ENCODE results near the gene FLYWCH2. TPM values are rescaled to one million over a fixed set of nuclear protein-coding genes. Genes with fewer than 3 reads are reported as not detected.
A peak's percentile ranks its signal among the peaks of the same experiment; 100 is the strongest.

The FLYWCH2 gene
- total RNA-seq, 2 experiments from 2014 or later = 12.7 to 15.2 TPM

DNA sequence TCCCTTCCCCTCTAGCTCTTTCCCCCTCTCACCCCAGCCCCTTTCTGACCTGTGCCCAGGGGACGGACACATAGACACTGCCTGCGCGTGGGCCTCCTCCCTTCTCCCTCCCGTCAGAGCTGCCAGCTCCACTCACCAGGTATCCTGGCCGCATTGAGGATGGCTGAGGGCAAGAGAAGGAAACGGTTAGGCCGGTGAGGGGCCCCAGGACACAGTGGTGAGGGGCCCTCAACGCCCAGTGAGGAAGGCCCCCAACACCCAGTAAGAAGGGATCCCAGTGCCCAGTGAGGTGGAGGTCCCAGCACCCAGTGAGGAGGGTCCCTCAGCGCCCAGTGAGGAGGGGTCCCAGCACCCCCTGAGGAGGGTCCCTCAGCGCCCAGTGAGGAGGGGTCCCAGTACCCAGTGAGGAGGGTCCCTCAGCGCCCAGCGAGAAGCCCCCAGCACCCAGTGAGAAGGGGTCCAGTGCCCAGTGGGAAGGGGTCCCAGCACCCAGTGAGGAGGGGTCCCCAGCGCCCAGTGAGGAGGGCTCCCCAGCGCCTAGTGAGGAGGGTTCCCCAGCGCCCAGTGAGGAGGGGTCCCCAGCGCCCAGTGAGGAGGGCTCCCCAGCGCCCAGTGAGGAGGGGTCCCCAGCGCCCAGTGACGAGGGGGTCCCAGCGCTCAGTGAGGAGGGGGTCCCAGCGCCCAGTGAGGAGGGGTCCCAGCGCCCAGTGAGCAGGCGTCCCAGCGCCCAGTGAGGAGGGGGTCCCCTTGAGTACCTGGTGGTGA is 26.1 kb upstream of the FLYWCH2 start:
- H3K9me3 Mint-ChIP-seq = peaks cover 18% of the 10 kb centered on the region
- H3K27ac Mint-ChIP-seq = no peak overlapping the region
- no peak for DNase-seq
- CTCF ChIA-PET = interaction anchor here (0.6 to 1.0 kb wide), 3 partner anchors 11 to 57 kb away, joined by 3 to 5 read pairs (median 3); no protein-coding TSS in a partner anchor
- H3K36me3 Mint-ChIP-seq (ENCODE audit: low read depth) = peaks cover 2% of the 10 kb centered on the region
- H3K27me3 Mint-ChIP-seq (ENCODE audit: low read depth) = peaks cover 8% of the 10 kb centered on the region
- H3K4me3 Mint-ChIP-seq = no peak overlapping the region
- peaks cover 5% of the 10 kb centered on the region for H3K4me1 Mint-ChIP-seq (ENCODE audit: low read depth)
- intact Hi-C loops (cut with micrococcal nuclease) = no loop called here

DNA sequence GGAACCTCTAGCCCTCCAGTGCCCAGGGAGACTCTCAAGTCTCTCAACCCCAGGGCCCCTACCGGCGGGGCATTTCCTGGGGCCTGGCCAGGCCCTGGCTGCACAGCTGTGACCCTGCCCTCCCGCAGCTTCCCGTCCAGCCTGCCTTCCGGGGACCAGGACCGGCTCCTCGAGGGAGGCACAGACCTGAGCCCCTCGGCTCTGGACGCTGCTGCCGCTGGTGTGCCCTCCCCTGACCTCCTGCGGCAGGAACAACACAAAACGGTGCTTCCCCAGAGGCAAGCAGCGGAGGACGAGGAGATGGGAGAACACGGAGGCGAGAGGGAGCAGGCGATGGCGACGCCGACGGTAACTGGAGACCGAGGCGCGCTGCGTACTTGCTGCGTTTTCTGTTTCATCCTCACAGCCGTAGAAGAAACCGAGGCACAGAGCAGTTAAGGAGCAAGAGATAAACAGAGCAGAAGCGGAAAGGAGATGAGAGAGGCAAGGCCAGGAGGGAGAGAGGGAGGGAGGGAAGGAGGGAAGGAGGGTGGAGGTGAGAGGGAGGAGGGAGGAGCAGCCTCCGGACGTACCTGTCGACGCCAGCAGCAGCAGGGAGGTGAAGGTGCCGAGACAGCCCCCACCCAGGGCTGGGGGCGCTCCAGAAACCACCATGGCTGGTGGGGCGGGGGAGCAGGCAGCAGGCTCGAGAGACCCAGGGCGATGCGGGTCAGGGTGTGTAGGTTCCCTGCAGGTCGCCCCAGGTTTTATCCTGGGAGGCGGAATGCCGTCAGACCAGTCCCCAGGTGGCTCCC is 25.4 kb upstream of the FLYWCH2 start, which contains the start of gene PRSS22:
TSS of gene PRSS22 (minus strand) at position 720 of the 794 bp plus-strand sequence. CDS start at position 654, 66 bp downstream.
- H3K27me3 Mint-ChIP-seq (ENCODE audit: low read depth) = peaks cover 8% of the 10 kb centered on the region
- intact Hi-C loops (cut with micrococcal nuclease) = no loop called here
- no peak for DNase-seq
- peak within 1 kb of the TSS; percentile 68 for H3K4me3 Mint-ChIP-seq
- CTCF ChIA-PET = no interaction called here
- H3K9me3 Mint-ChIP-seq = peaks cover 18% of the 10 kb centered on the region
- H3K27ac Mint-ChIP-seq = no peak within 1 kb of the TSS
- H3K4me1 Mint-ChIP-seq (ENCODE audit: low read depth) = peaks cover 5% of the 10 kb centered on the region
- peaks cover 2% of the 10 kb centered on the region for H3K36me3 Mint-ChIP-seq (ENCODE audit: low read depth)

DNA sequence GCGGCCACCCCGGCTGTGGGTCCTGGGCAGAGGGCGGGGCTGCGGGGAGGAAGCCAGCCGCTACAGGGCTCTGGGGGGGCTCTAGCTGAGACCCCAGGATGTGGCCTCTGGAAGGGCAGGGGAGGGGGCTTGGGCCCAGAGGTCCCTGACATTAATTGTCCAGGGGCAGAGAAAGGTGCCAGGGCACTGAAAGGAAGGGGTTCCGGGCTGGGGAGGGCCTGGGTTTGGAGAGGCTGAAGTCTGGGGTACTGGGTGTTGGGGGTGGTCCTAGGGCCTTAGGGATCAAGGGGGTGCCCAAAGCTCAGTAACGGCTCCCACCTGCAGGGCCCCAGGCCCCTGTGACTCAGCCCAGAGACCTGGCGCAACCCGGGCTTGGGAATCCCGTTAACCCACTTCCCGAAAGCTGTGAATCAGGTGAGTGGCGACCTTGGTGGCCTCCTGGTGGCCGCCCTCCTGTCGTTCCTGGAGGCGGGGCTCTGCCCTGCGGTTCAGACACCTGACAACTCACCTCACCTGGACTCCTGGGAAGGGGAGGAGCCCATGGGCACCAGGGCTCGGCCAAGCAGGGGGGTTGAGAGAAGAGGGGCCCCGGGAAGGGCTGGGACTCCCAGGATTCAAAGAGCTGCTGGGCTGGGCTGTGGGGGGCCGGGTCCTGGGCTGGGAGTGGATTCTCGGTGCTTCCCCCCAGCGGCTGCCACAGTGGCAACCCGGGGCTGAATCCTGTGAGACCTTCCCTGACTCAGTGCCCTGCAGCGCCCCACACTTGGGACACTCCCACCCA is 24.6 kb upstream of the FLYWCH2 start:
- peaks cover 18% of the 10 kb centered on the region for H3K9me3 Mint-ChIP-seq
- no peak overlapping the region for H3K4me3 Mint-ChIP-seq
- no peak overlapping the region for H3K27ac Mint-ChIP-seq
- peaks cover 8% of the 10 kb centered on the region for H3K27me3 Mint-ChIP-seq (ENCODE audit: low read depth)
- peaks cover 2% of the 10 kb centered on the region for H3K36me3 Mint-ChIP-seq (ENCODE audit: low read depth)
- intact Hi-C loops (cut with micrococcal nuclease) = no loop called here
- no peak for DNase-seq
- peaks cover 5% of the 10 kb centered on the region for H3K4me1 Mint-ChIP-seq (ENCODE audit: low read depth)
- CTCF ChIA-PET = no interaction called here

DNA sequence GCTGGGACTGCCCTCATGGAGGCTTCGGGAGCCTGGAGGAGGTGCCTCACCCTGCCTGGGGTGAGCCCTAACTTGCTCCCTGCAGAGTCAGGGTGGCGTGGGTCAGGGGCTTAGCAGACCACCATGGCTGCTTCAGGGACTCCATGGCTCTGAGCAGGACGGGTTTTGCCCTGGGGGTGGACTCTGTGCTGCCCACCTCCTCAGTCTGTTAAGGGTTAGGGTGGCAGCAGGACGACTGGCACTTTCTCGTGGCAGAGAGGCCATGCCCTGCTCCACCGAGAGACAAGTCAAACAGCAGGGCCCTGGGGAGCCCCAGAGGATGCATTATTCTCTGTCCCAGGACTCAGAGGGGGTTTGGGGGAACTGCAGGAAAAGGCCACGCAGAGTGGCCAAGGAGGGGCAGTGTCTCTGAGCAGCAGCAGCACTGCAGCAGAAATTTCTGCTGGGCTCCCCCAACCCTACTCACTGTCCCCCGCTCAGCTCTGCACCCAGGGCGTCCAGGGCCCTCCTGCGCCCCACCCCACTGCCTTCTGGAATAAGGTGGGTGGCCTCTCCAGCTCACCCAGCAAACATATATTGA is 23.2 kb upstream of the FLYWCH2 start:
- Mint-ChIP-seq H3K9me3 (peaks cover 9% of the 10 kb centered on the region), H3K4me1 (ENCODE audit: low read depth) (peaks cover 5% of the 10 kb centered on the region), H3K27ac (no peak overlapping the region), H3K27me3 (ENCODE audit: low read depth) (peaks cover 8% of the 10 kb centered on the region), H3K36me3 (ENCODE audit: low read depth) (no peaks in the 10 kb centered on the region), H3K4me3 (no peak overlapping the region)
- intact Hi-C loops (cut with micrococcal nuclease) = no loop called here
- no peak for DNase-seq
- CTCF ChIA-PET = no interaction called here

DNA sequence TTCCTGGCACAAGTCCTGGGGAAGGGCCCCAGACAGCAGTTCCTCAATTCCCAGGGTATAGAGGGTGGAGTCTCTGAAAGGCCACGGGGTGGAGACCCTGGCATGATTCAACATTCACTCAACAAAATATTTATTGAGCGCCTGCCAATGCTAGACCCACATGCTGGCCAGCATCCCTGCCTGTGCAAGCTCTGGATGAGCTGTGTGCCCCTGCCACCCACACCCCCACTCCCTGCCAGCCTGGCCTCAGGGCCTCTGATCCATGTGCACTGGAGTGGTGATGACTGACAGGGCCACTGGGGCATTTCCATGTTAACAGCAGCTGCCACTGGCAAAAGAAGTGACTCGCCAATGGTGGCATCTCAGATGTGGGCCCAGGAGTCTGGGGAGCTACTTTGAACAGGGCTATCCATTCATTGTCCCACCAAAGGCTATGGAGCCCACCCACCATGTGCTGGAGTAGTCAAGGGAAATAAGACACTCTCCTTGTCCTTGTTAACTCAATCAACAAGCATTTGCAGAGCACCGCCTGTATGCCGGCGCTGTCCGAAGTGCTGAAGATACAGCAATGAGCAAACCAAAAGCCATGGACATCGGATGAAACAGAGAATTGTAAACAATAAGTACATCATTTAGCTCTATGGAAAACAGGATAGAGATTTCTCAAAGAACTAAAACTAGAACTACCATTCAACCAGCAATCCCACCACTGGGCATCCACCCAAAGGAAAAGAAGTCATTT is 22.0 kb upstream of the FLYWCH2 start:
- no peak overlapping the region for H3K27ac Mint-ChIP-seq
- DNase-seq = peak; percentile 50
- no peaks in the 10 kb centered on the region for H3K36me3 Mint-ChIP-seq (ENCODE audit: low read depth)
- H3K4me3 Mint-ChIP-seq = no peak overlapping the region
- intact Hi-C loops (cut with micrococcal nuclease) = no loop called here
- peaks cover 8% of the 10 kb centered on the region for H3K27me3 Mint-ChIP-seq (ENCODE audit: low read depth)
- peaks cover 9% of the 10 kb centered on the region for H3K9me3 Mint-ChIP-seq
- peaks cover 5% of the 10 kb centered on the region for H3K4me1 Mint-ChIP-seq (ENCODE audit: low read depth)
- CTCF ChIA-PET = interaction anchor here (1.7 kb wide), 1 partner anchor 22 kb away, joined by 6 read pairs; no protein-coding TSS in a partner anchor

DNA sequence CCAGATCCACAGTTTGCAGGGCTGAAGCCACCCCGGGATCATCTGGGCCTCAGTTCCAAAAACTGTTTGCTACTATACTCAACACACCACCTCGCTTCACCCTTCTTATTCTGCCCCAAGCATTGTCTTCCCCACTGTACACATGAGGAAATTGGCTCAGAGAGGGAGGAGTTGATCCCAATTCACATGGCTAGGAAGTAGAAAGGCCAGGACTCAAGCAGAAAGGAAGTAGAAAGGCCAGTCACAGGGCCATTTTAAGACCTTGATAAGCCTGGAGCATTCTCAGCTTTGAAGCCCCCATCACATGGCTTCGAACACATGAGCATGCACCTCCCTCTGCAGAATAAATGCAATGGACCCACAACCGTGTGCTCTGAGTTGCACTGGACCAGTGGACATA is 17.4 kb upstream of the FLYWCH2 start:
- intact Hi-C loops (cut with micrococcal nuclease) = no loop called here
- CTCF ChIA-PET = interaction anchor here (1.6 to 2.1 kb wide), 2 partner anchors 11 to 26 kb away, joined by 5 to 9 read pairs; no protein-coding TSS in a partner anchor
- H3K36me3 Mint-ChIP-seq (ENCODE audit: low read depth) = no peaks in the 10 kb centered on the region
- H3K4me1 Mint-ChIP-seq (ENCODE audit: low read depth) = peaks cover 5% of the 10 kb centered on the region
- H3K4me3 Mint-ChIP-seq = no peak overlapping the region
- DNase-seq = no peak
- H3K27me3 Mint-ChIP-seq (ENCODE audit: low read depth) = peaks cover 5% of the 10 kb centered on the region
- no peak overlapping the region for H3K27ac Mint-ChIP-seq
- peaks cover 6% of the 10 kb centered on the region for H3K9me3 Mint-ChIP-seq

DNA sequence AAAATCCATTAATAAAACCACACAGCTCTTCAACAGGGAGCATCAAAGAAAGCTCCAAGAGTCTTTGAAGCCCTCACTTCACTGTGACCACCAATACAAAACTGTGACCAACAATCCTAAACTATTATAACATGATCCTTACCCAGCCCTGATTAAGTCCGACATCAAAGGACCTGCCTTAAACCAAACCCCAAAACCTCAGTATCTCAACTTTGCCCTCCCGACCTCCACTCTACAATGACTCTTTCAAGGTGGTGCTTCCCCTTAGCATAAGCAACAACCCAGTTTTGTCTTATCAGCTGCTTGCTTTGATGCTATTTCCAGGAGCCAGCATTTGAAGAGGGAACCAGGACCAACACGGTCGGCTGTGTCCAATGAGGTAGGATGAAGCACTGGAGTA is 16.6 kb upstream of the FLYWCH2 start:
- H3K27me3 Mint-ChIP-seq (ENCODE audit: low read depth) = peaks cover under 1% of the 10 kb centered on the region
- peaks cover under 1% of the 10 kb centered on the region for H3K9me3 Mint-ChIP-seq
- CTCF ChIA-PET = interaction anchor here (0.6 to 2.1 kb wide), 3 partner anchors 12 to 27 kb away, joined by 3 to 9 read pairs (median 5); no protein-coding TSS in a partner anchor
- DNase-seq = no peak
- H3K27ac Mint-ChIP-seq = no peak overlapping the region
- no peaks in the 10 kb centered on the region for H3K36me3 Mint-ChIP-seq (ENCODE audit: low read depth)
- no peak overlapping the region for H3K4me3 Mint-ChIP-seq
- H3K4me1 Mint-ChIP-seq (ENCODE audit: low read depth) = peaks cover 5% of the 10 kb centered on the region
- intact Hi-C loops (cut with micrococcal nuclease) = no loop called here

DNA sequence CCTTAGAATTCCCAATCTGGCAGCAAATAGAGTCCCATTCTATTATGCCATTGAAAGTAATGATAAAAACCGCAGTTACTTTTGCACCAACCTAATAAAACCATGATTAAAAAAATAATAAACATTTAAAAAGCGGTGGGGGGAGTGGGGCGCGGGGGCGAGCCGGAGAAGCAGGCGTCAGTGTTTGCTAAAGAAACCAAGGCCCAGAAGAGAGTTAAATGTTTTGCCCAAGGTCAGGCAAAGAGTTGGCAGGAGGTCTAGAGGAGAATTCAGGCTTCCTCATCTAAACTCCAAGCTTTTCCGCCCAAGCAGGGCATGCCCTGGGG is 15.4 kb upstream of the FLYWCH2 start:
- H3K36me3 Mint-ChIP-seq (ENCODE audit: low read depth) = no peaks in the 10 kb centered on the region
- H3K27me3 Mint-ChIP-seq (ENCODE audit: low read depth) = no peaks in the 10 kb centered on the region
- intact Hi-C loops (cut with micrococcal nuclease) = no loop called here
- DNase-seq = no peak
- H3K9me3 Mint-ChIP-seq = no peaks in the 10 kb centered on the region
- peak overlapping the region; percentile 89 for H3K4me3 Mint-ChIP-seq
- H3K4me1 Mint-ChIP-seq (ENCODE audit: low read depth) = peaks cover 5% of the 10 kb centered on the region
- H3K27ac Mint-ChIP-seq = peak overlapping the region; percentile 89
- CTCF ChIA-PET = interaction anchor here (0.5 to 2.5 kb wide), 16 partner anchors 12 to 183 kb away, joined by 3 to 41 read pairs (median 5); partner anchors contain the start of genes FLYWCH1 and FLYWCH2

DNA sequence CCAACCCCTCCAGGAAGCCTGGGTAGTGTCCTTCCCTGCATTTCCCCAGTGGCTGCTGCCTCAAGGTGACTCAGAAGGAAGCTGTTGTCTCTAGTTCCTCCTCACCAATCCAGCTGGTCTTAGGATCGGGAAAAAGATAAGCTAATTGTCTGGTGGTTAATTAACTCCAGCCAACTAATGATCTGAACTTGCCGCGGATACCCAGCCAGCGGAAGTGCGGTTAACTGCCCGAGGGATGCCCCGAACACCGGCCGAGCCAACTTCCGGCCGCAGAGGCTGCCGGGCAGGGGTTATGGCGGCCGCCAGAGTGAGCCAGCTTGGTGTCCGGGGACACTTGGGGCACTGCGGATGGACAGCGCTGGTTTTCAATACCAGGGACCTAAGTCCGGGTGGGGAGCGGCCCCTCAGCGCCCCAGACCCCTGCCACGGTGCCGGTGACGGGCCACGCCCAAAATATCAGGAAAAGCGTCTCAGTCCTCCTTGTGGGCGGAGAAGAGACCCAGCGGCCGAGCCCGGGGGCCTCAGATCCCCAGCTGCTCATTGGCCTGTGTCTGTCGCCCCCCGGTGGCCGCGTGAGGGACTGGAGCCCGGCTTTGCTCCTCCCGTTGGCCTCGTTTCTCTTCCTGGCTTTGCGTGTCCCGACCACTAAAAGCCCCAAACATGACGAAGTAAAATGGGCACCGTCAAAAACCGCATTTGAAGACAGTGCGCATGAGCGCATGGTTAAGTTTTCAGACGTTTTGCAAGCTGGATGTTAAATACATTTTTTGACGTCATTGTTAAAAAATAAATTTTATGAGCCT is 14.8 kb upstream of the FLYWCH2 start:
- peak overlapping the region; percentile 89 for H3K27ac Mint-ChIP-seq
- CTCF ChIA-PET = interaction anchor here (0.5 to 2.5 kb wide), 18 partner anchors 10 to 184 kb away, joined by 3 to 41 read pairs (median 5); partner anchors contain the start of genes ELOB, FLYWCH1 and FLYWCH2
- H3K4me1 Mint-ChIP-seq (ENCODE audit: low read depth) = peaks cover 5% of the 10 kb centered on the region
- no peaks in the 10 kb centered on the region for H3K27me3 Mint-ChIP-seq (ENCODE audit: low read depth)
- H3K4me3 Mint-ChIP-seq = peak overlapping the region; percentile 89
- no peaks in the 10 kb centered on the region for H3K36me3 Mint-ChIP-seq (ENCODE audit: low read depth)
- intact Hi-C loops (cut with micrococcal nuclease) = loop anchor here (1.0 to 2.0 kb wide), 5 partner anchors 14 to 147 kb away; partner anchors contain the start of genes ELOB and FLYWCH1
- H3K9me3 Mint-ChIP-seq = no peaks in the 10 kb centered on the region
- DNase-seq = peak; percentile 98

DNA sequence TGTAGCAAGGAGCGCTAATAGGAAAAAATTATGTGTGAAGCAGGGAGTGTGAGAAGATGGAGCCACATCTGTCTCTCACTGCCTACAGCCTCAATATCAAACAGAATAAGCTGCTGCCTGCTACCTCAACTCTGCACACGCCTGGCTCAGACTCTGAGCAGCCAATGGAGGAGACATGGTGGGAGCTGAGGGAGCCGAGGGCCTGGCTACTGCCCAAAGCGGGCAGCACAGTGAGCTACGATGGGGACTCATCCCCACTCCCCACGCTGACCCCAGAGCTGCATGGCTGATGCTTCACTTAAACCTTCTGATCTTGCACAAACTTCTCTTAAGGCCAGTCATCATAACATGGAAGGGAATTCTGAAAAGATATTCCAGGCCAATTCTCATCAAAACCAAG is 11.1 kb upstream of the FLYWCH2 start:
- intact Hi-C loops (cut with micrococcal nuclease) = no loop called here
- Mint-ChIP-seq H3K4me1 (ENCODE audit: low read depth) (no peaks in the 10 kb centered on the region), H3K4me3 (no peak overlapping the region), H3K36me3 (ENCODE audit: low read depth) (no peaks in the 10 kb centered on the region), H3K9me3 (no peaks in the 10 kb centered on the region), H3K27ac (no peak overlapping the region), H3K27me3 (ENCODE audit: low read depth) (no peaks in the 10 kb centered on the region)
- CTCF ChIA-PET = interaction anchor here (0.5 to 0.8 kb wide), 2 partner anchors 72 to 571 kb away, joined by 3 to 4 read pairs; no protein-coding TSS in a partner anchor
- no peak for DNase-seq
